Measurements from ENCODE around the gene GLYR1. TPM values are rescaled to one million over a fixed set of nuclear protein-coding genes. Genes with fewer than 3 reads are reported as not detected.

The GLYR1 gene
- total and polyA plus RNA-seq, 2 experiments from 2014 or later = 46.5 to 56.9 TPM

GRCh38 chr16:4792951-4793513 is 54.1 kb downstream of the GLYR1 start:
- no peaks in the 10 kb centered on the region for H3K9me3 ChIP-seq (ENCODE audit: low read depth)
- 76% methylated on average over 13 of the region's 13 CpGs for WGBS (ENCODE audit: low lambda C conversion rate, missing lambda C conversion rate)
- no peak overlapping the region for H3K4me2 ChIP-seq
- TF ChIP-seq EZH2phosphoT487 (IDR thresholded peaks at IDR 0.05; ENCODE audit: low read depth, severe bottlenecking, unreplicated experiment) (no peak), CTCF (IDR thresholded peaks at IDR 0.05; ENCODE audit: poor library complexity) (no peak), EZH2 (IDR thresholded peaks at IDR 0.05; ENCODE audit: borderline replicate concordance) (no peak)
- no peak overlapping the region for H2AFZ ChIP-seq
- no peak overlapping the region for H3K4me3 ChIP-seq
- H3K27ac ChIP-seq = no peak overlapping the region
- peaks cover 10% of the 10 kb centered on the region for H3K4me1 ChIP-seq (ENCODE audit: insufficient read depth)
- no peaks in the 10 kb centered on the region for H3K36me3 ChIP-seq (replicated peaks; ENCODE audit: insufficient read depth, low read depth)
- H4K20me1 ChIP-seq (ENCODE audit: insufficient read depth, poor library complexity, severe bottlenecking) = no peaks in the 10 kb centered on the region
- DNase-seq (ENCODE audit: low spot score) = no peak
- no peaks in the 10 kb centered on the region for H3K9me2 ChIP-seq (replicated peaks; ENCODE audit: insufficient read depth)
- H3K79me2 ChIP-seq = no peaks in the 10 kb centered on the region
- no peaks in the 10 kb centered on the region for H3K27me3 ChIP-seq

- Histone ChIP-seq H3K4me3 (no peak overlapping the region), H3K4me1 (ENCODE audit: insufficient read depth) (peaks cover 12% of the 10 kb centered on the region), H3K27me3 (no peaks in the 10 kb centered on the region), H3K36me3 (replicated peaks; ENCODE audit: insufficient read depth, low read depth) (no peaks in the 10 kb centered on the region), H3K9me2 (replicated peaks; ENCODE audit: insufficient read depth) (no peaks in the 10 kb centered on the region), H4K20me1 (ENCODE audit: insufficient read depth, poor library complexity, severe bottlenecking) (no peaks in the 10 kb centered on the region), H3K4me2 (no peak overlapping the region), H2AFZ (no peak overlapping the region), H3K27ac (no peak overlapping the region), H3K9me3 (ENCODE audit: low read depth) (no peaks in the 10 kb centered on the region), H3K79me2 (no peaks in the 10 kb centered on the region)
- no peak for DNase-seq (ENCODE audit: low spot score)
- TF ChIP-seq EZH2 (IDR thresholded peaks at IDR 0.05; ENCODE audit: borderline replicate concordance) = no peak
- TF ChIP-seq EZH2phosphoT487 (IDR thresholded peaks at IDR 0.05; ENCODE audit: low read depth, severe bottlenecking, unreplicated experiment) = no peak
- no peak for TF ChIP-seq CTCF (IDR thresholded peaks at IDR 0.05; ENCODE audit: poor library complexity)
- 86% methylated on average over 10 of the region's 10 CpGs for WGBS (ENCODE audit: low lambda C conversion rate, missing lambda C conversion rate)
Observed at GRCh38 chr16:4790871-4791270, 56.2 kb downstream of the GLYR1 start.

- Histone ChIP-seq H3K9me3 (ENCODE audit: low read depth) (no peaks in the 10 kb centered on the region), H3K4me1 (ENCODE audit: insufficient read depth) (peaks cover 12% of the 10 kb centered on the region), H3K9me2 (replicated peaks; ENCODE audit: insufficient read depth) (no peaks in the 10 kb centered on the region), H3K4me2 (no peak overlapping the region), H3K27ac (no peak overlapping the region), H4K20me1 (ENCODE audit: insufficient read depth, poor library complexity, severe bottlenecking) (no peaks in the 10 kb centered on the region), H3K36me3 (replicated peaks; ENCODE audit: insufficient read depth, low read depth) (no peaks in the 10 kb centered on the region), H3K4me3 (no peak overlapping the region), H2AFZ (no peak overlapping the region), H3K79me2 (no peaks in the 10 kb centered on the region), H3K27me3 (no peaks in the 10 kb centered on the region)
- whole genome bisulfite sequencing (ENCODE audit: low lambda C conversion rate, missing lambda C conversion rate) = 76% methylated on average over 10 of the region's 10 CpGs
- TF ChIP-seq CTCF (IDR thresholded peaks at IDR 0.05; ENCODE audit: poor library complexity) = no peak
- TF ChIP-seq EZH2 (IDR thresholded peaks at IDR 0.05; ENCODE audit: borderline replicate concordance) = no peak
- TF ChIP-seq EZH2phosphoT487 (IDR thresholded peaks at IDR 0.05; ENCODE audit: low read depth, severe bottlenecking, unreplicated experiment) = no peak
- DNase-seq (ENCODE audit: low spot score) = no peak
Observed at GRCh38 chr16:4790261-4790660, 56.8 kb downstream of the GLYR1 start.
